GM21786 (cell line): Measurements from ENCODE around the gene SECTM1.

Experiments used
- ATAC-seq: cut with Tn5 transposase; IDR thresholded peaks from one replicate; pipeline ENCODE4 v1.9.1; 2021; ENCODE audit not compliant: unreplicated experiment

Gene SECTM1

DNA sequence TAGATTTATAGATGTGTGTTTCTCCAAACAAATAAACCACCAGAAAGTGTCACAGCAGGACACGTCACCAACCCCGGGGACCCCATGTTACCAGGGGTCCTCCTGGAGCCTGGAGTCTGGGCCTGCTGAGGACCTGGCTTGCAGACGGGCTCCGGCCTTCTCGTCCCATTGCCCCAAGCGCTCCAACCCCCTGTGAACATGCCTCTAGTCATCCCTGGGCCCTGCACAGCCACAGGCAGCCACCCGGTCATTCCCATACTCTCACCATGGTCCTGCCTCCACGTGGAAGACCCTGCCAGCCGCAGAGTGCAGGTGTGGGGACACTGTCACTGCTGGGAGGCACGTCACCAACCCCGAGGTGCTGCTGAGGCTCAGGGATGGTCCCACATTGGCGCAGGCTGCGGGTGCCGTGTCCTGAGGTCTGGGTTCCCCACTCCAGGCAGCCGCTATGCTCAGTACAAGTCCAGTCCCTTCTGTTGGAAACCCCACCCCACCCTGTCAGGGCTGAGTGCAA, 4.5 kb downstream of the SECTM1 start:
- ATAC-seq = no peak

DNA sequence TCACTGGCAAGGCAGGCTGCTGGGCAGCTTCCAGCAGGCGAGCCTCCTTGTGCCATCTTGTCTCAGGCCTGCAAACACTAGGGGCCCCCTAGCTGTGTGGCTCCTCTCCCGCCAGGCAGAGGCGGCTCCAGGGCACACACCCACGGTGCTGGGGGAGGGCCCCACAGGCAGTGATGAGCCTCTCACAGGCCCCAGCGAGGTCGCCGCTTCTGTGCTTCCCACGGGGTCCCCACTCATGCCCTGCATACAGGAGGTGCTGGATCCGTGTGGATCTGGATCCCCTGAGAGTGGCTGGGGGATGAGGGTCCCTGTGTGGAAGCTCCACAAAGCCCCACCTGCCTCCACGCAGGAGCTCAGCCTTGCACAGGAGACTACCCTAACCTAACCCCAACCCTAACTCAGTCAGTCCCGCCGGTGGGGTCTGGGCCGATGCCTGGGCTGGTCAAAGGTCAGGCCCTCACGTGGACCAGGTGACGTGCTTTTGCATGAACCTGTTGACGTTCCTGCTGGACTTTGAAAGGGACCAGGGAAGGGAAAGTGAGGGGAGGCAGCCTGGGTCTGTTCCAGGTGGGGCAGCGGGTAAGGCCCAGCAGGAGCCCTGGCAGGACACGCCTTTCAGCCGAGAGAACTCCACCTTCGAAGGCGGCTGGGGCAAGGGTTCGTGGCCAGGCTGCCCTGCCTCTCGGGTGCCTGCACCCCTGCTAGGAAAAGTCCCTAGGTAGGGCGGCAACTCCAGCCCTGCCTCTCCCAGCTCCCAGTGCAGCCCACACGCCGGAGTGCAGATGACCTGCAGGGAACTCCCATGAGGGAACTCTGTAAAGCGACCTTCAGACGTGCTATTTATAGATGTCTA, 5.2 kb downstream of the SECTM1 start:
- no peak for ATAC-seq

DNA sequence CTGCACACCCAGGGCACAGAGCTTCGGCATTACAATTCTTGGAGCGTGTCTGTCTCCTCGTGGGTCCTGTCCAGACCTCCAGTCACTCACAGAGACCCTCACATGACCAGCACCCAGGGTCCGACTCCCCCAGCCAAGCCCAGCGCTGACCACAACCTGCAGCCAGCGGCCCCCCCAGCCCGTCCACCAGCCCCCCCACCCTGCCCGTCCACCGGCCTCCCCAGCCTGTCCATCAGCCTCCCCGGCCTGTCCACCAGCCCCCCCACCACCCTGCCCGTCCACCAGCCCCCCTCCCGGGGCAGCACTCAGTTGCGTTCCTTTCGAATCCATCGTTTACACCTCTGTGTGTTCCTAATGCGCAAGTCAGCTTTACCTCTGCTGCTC, 5.8 kb downstream of the SECTM1 start:
- ATAC-seq = no peak

DNA sequence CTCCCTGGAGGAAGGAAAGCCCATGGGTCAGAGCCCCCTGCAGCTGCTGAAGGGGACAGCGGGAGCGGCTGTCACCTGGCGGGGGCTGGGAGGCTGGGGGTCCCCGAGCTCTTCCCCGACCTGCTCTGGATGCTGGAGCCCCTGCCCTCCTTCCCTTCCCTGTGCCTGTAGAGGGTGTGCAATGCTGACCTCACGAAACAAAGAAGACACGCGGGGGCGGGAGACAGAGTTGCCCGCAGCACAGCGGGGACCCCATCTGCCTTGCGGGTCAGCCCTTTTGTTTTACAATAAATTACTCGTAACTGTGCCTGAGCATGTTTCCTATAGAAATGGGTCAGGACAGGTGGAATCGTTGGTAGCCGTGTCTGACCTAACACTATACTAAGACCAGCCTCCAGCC, 6.3 kb downstream of the SECTM1 start:
- ATAC-seq = no peak

DNA sequence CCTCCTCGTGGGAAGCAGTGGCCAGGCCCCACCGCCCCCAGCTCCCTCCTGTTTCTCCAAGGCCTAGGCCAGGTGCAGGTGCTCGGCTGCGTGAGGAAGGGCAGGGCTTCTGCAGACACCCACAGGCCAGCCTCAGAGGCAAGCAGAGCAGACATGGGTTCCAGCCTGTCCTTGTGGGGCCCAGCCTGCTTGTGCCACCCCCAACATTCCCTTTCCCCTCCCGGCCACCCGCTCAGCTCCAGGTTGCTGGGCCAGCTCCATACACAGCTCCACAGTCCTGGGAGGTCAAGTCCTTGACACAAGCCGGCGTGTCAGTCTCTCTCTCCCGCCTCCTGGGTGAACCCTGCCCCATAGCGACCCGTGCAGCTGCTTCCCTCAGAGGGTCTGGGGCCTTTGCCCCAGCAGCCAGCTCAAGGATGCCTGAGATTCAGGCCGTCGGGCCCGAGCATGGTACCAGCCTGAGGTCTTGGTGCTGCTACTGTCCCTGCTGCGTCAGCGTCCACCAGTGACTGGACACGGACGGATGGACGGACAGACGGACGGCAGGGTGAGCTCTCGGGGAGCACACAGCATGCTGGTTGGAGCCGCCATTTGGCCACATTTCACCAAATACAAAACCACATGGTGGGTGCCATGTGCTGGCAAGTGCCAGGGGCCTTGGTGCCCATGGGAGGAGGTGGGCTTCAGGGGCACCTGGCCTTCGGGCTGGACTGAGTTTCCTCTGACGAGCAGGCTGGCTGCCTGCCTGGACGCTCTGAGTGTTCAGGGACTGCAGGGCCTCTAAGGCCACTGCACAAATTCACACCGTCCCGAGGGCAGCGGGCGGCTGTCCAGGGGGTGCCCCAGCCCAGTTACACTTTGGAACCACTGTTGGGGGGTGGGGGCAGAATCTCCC, 8.0 kb downstream of the SECTM1 start:
- ATAC-seq = no peak

DNA sequence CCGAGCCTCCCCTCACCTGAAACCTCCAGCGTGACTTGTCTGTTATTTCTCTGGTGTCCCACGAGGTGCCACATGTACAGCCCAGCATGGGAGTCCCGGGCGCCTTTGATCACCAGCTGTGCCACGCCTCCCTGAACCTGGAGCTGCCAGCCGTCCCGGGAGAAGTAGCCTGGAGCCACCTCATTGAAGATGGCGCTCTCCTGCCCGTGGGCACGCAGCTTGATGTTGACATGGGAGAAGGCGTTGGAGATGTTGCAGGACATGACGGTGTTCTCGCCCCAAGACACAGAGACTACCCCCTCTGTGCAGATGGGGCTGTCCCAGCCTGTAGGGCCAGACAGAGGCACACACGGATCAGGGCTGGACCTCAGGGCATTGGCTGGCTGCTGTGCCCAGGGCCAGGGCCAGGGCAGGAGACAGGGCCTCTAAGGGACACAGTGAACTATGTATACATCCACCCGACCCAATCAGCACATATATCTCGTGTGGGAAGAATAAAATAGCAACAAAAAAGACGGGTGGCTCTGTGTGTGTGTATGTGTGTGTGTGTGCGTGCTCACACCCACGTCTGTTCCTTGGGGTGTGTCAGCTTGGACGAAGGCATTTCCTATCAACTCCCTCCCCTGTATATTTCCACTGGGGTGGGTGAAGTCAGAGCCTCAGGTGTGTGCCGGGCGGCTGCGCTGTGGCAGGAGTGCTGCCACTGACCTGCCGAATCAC, 8.8 kb downstream of the SECTM1 start:
- ATAC-seq = no peak

DNA sequence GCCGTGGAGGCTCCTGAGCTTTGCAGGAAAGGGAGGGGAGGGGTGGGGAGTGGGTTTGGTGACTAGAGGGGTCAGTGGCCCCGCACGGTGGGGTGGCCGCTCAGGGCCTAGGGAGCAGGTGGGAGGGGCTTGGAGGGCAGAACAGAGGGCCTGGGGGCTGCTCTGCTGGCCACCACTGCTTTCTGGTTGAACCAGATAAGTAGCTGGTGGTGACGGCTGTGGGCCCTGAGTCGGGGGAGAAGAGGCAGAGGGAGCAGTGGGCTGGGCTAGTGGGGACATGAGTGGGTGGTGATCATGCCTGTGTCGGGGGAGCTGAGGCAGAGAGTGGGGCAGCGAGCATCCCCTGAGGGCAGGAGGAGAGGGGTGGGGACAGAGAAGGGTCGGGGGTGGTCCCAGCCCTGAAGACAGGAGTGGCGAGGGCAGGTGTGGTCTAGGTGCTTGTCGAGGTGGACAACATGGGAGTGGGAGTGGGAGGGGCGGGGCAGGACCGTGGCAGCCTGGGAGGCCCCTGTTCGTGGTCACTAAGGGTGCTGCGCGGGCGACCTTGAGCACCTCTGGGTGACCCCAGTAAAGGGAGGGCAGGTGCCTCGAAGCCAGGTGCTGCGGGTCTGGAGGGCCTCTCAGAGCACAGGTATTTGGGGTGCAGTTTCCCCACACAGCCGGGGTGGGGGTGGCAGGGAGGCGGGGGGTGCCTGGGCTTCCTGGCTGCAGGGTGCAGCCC, 9.9 kb downstream of the SECTM1 start:
- no peak for ATAC-seq

DNA sequence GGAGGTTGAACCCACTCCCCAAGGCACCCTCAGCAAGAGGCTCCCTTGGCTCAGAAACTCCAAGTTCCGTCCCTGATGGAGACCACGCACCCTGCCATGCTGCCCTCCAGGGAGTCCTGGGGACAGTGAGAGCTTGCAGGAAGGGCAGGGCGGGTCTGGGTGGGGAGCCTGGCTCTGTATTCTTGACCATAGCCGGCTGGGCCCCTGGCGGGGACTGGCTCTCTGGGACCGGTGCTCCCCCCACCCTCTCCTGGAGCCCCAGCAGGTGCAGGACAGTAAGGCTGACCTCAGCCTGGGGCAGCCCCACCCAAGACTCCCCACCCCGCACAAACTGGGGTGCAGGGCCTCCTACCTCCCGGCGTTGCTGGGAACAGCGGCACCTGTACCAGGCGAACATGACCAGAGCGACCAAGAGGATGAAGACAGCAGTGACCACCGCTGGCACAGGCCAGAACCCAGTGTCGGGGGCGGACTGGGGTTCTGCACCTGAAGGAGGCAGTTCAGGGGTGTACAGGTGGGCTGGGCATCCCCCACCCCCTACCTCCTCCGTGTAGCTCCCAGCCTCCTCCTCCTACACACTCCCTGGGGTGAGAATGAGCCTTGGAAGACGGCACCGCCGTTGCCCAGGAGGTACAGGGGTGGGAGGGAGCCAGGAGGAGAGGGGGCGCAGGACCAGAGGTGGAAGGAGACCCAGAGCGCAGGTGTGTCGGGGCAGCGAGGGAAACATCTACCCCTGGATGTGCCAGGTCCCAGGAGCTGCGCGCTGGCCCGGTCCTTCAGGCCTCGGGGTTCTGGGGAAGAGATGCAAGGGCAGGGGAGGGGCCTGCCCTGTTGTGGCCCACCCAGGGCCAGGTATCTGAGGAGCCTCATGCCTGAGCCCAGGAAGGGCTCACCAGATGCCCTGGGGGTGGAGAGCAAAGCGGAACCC, 10.8 kb downstream of the SECTM1 start:
- ATAC-seq = no peak

DNA sequence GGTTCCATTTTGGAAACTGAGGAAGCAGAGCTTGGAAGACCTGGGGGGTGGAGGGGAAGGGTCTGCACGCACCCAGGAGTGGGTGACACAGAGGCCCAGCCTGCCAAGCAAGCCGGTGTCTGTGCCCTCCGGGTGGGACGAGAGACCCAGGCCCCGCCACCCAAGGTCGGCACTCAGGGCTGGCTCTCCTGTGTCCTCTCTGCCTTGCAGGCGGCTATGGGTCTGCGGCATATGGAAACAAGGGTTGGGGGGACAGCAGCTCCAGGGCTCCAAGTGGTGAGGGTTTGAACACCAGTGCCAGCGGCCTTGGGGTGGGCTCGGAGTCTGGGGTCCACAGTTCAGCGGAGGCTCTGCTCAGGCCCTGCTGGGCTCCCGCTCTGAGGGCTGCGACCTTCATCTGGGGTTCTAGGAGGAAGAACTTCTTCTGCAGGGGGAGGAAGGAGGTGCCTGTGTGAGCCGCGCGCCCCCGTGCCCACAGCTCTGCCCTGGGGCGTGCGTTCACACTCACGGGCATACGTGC, 11.6 kb downstream of the SECTM1 start:
- no peak for ATAC-seq

DNA sequence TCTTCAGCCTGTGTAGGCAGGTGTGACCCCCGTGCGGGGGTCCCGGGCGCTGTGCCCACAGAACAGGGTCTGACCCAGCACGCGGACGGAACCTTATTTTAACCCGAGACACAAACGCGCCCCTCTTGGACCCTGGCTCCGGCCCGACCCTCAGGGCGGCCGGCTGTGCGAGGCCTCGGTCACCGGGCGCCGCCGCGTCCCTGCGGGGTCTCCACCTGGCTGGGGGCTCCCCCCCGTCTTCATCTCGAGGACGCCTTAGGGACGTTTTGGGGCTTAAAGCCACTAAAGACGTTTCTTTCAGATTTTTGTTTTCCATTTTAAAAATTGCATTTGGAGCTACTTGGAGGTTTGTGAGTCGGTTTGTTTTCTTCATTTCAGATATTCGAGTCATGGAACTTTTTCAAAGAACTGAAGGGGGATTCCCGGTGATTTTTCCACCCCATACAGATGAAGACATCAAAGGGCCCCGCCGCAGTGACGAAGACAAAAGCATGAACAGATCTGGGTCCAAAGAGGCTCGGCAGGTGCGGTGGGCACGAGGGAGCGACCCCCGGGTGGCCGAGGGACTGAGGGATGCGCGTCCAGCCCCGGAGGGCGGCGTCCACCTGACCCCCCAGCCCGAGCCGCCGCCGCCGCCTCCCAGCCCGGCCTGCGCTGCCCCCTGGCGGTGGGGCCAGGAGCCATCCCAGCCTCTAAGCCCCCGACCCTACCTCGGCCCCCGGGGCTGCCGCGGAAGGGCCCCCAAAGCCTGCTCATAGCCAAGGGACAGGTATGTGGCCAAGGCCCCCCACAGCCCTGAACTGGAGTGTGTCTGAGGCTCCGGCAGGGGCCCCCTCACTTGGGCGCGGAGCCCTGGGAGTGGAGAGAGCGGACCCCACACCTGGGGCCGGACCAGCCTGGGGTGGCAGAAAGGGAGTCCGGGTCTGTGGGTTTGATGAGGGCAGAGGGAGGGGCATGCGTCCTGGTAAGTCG, 12.3 kb downstream of the SECTM1 start:
- ATAC-seq = no peak

DNA sequence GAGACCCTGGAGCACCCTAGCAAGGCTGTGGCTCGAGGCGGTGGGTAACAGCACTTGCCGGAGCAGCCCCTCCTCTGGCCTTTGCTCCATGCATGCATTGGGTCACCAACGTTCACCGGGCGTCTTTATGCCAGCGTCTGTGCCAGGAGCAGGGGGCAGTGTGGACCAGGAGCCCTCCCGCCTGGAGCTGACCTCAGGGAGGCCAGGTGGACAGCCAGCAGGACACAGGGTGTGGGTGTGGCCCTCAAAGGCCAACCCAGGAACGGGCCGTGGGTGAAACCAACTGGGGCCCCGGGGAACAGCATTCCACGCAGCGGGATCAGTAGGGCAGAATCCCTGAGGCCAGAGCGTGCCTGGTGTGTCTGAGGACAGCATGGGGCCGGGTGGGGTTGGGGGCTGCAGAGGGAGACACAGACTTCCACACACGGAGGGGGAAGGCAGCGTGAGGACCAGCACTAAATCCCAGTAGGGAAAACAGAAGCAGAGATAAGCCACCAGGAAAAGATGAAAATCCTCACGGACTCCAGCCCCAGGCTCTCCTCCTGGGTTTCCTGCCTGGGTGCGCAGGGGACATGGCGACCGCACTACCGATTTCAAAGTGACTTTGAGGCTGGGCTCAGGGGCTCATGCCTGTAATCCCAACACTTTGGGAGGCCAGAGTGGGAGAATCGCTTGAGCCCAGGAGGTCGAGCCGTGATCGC, 13.3 kb downstream of the SECTM1 start:
- no peak for ATAC-seq

DNA sequence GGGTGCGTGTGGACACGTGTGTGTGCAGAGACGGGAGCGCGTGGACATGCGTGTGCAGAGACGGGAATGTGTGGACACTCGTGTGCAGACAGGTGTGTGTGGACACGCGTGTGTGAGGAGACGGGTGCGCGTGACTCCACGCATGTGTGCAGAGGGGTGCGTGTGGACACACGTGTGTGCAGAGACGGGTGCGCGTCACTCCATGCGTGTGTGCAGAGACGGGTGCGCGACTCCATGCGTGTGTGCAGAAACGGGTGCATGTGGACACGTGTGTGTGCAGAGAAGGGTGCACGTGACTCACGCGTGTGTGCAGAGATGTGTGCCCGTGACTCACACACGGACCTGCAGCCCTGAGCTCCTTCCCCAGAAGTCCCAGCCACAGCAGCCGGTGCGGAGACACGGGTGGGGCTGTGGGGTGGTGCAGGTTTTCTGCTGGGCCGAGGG, 13.9 kb downstream of the SECTM1 start:
- ATAC-seq = no peak

DNA sequence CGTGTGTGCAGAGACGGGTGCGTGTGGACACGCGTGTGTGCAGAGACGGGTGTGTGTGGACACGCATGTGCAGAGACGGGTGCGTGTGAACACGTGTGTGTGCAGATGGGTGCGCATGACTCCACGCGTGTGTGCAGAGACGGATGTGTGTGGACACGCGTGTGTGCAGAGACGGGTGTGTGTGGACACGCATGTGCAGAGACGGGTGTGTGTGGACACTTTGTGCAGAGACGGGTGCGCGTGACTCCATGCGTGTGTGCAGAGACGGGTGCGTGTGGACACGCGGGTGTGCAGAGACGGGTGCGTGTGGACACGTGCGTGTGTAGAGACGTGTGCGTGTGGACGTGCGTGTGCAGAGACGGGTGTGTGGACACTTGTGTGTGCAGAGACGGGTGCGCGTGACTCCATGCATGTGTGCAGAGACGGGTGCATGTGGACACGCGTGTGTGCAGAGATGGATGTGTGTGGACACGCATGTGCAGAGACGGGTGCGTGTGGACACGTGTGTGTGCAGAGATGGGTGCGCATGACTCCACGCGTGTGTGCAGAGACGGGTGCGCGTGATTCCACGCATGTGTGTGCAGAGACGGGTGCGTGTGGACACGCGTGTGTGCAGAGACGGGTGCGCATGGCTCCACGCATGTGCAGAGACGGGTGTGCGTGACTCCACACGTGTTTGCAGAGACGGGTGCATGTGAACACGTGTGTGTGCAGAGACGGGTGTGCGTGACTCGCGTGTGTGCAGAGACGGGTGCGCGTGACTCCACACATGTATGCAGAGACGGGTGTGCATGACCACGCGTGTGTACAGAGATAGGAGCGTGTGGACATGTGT, 14.6 kb downstream of the SECTM1 start:
- ATAC-seq = no peak

DNA sequence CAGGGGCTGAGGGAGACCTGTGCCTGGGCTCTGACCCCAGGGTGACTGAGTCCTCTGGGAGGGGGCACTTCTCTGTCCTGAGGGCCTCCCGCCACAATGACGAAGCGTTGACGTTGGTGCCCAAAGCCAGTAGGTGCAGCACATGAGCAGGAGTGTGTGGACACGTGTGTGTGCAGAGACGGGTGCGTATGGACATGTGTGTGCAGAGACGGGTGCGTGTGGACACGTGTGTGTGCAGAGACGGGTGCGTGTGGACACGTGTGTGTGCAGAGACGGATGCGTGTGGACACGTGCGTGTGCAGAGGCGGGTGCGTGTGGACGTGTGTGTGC, 15.4 kb downstream of the SECTM1 start:
- ATAC-seq = no peak

DNA sequence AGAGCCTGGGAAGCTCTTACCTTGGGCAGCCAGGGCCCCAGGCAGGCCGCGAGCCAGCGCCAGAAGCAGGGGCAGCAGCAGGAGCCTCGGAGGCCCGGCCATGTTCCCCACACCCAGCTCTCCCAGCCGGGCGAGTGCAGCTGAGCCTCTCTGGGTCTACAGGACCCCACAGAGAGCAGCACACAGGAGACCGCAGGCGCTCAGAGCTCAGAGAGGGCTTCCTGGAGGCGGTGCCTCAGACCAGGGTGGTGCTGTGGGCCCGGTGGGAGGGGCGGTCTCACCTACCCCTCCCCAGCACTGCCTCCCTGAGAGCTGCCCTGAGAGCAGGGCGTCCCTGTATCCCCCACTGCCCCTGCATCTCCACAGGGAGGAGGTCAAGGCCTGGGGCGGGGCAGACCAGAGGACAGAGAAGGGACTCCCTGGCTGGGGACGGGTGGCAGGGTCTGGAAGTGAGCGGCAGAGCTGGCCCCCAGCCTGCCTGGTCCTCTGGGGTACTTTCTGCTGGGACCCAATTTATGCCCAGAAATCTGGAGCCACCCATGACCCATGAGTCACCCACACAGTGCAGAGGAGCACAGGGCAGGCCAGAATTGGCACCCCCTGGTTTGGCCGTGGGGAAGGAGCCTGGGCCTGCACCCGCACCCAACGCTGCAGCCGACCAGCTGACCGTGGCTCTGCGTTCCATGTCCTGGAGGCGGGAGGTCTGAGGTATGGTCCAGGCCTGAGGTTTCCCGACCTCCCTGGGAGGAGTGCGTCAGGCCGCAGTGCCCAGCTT, 16.0 kb downstream of the SECTM1 start, which contains the start of gene CD7:
Gene CD7, minus strand, starts transcription at position 215 of the 775 bp plus-strand sequence. Its CDS starts 113 bp downstream, at position 102.
- ATAC-seq = no peak
